Neural cell (in vitro differentiated cells): ENCODE data around the gene TRAK1.

Experiments
- CTCF ChIP-seq: fragments of 450-650 bp; IDR thresholded peaks from 2 replicates; pipeline ENCODE4 v1.5.1; 2014; ENCODE audit warnings: antibody characterized with exemption, mild to moderate bottlenecking, moderate library complexity; ENCODE audit not compliant: poor library complexity, severe bottlenecking
- MXI1 ChIP-seq: fragments of 450-650 bp; conservative IDR thresholded peaks from 2 replicates; pipeline ENCODE4 v1.6.1; 2014; ENCODE audit warnings: antibody characterized with exemption, mild to moderate bottlenecking; ENCODE audit not compliant: poor library complexity, severe bottlenecking
- TAF1 ChIP-seq: IDR thresholded peaks from 2 replicates; pipeline ENCODE4 v1.6.1; 2012; ENCODE audit warnings: low read depth

- no peak for TF ChIP-seq MXI1
- TF ChIP-seq TAF1, result no peak
- no peak for TF ChIP-seq CTCF
Measured at GRCh38 chr3:42236611-42237010, 145.5 kb downstream of the TRAK1 start.
